HG02623 (cell line): ENCODE data around the gene PCBD2.
"Not testable (repeated sequence)": the region's sequence is repeated elsewhere in the genome, so short reads cannot be mapped to it uniquely, and the experiment has no call there.

Experiments
- ATAC-seq: cut with Tn5 transposase; IDR thresholded peaks from one replicate; pipeline ENCODE4 v1.9.1; 2021; ENCODE audit warnings: moderate library complexity; ENCODE audit not compliant: unreplicated experiment

The PCBD2 gene

DNA sequence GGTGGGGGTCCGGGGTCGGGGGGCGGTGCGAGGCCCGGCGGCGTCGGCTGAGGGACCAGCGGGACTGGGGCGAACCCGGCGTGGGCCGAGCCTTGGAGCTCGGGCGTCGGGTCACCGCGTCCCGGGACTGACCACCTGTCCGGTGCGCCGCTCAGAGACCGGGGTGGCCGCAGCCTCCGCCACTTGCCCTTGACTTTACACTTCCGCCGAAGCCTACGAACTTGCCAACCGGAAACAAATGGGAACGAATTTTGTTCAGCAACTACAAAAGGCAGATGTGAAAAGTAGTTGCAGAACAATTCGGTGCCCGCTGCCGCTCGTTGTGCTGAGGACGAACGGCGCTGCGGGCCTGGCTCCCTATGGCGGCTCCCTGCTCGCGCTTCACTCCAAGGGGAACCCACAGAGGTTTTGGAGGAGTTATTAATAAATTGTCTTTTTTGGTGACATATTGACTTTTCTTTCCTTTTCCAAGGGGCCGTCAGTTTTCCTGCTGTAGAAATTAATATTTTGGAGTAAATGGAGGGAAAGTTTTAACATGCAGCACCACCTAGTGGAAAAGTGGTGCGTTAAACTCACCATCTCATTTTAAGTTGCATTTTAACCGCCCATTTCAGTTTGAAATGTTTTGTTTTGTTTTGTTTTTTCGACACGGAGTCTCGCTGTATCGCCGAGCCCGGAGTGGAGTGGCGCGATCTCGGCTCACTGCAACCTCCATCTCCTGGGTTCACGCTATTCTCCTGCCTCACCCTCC, 490 bp downstream of the PCBD2 start:
- peak; percentile 22 for ATAC-seq

DNA sequence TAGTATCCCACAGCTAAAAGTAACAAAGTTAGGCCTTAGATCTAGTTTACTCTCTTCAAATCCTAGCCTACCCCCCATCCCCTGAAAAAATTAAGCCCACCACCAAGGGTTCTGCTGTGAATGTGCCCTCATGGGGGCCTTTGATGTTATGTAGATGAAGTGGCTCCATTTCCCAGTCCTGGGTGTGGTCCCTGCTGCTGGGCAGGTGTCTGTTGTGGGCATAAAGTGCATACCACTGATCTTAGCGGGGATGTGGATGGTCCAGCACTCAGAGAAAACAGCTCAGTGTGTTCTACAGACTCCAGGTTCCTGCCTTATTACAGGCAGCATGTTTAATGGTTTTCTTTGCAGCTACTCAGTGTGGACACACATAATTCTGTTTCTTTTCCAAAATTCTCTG, 1.9 kb downstream of the PCBD2 start:
- ATAC-seq, result no peak

DNA sequence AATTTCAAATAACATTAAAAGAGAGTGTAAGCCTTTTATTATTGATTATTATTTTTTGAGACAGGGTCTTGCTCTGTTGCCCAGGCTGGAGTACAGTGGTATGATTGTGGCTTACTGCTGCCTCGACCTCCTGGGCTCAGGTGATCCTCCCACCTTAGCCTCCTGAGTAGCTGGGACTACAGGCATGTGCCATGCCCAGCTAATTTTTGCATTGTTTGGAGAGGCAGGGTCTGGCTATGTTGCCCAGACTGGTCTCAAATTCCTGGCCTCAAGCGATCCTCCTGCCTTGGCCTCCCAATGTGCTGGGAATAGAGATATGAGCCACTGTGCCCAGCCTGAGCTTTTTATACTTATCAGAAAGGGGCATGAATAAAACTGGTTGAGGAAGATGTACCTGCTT, 5.8 kb downstream of the PCBD2 start:
- not testable (repeated sequence) for ATAC-seq

DNA sequence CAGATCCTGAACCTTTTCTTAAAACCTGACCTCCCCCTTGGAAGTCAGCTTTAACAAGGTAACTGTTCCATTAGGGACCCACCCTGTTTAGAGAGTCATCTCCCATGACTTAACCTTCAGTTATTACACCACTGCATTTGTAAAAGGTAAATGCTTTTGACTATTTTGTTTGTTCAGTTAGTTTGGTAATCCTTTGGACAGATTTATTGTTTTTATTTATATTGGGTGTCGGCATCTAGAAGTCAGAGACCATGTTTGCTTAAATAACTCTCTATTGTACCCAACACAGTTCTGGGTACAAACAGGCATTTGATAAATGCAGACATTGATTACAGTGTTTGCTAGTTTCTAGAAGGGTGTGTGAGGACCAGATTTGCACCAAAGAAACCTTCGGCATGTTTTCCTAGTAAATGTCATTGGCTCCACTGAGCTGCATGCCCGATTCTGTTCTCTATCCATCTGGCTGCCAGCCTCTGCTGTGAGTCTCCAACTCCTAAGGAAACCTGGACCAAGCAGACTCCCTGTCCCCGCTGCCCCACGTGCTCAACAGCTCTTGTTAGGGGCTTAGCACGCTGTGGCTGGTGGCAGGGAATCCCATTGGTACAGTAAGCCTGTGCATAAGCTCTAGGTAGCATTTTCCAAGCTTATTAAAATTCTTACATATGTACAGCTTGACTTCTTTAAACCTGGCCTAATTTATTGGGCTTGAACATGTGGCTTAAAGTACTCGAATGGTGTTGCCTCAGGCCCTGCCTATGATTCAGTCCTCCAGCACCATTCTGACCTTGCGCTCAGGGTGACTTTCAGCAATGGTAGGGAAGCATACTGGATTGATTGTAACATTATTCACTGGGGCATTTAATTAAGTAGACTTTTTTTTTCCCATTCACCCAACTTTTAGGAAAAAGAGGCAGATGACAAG, 6.6 kb downstream of the PCBD2 start:
- no peak for ATAC-seq

DNA sequence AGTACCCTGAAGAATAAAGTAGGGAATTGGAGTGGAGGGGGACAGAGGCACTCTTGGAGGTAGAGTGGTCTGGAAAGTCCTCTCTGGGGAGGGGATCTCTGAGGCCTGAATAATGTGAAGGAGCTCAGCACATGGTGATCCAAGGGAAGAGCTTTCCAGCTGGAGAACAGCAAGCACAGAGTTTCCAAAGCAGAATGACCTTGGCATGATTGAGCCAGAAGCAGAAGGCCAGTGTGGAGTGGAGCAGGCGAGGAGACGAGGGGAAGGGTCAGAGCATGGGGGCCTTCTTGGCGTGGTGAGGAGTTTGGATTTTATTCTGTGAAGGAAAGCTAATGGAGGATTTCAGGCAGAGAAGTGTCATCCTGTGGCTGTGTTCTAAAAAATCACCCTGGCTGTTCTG, 8.3 kb downstream of the PCBD2 start:
- ATAC-seq, result no peak

DNA sequence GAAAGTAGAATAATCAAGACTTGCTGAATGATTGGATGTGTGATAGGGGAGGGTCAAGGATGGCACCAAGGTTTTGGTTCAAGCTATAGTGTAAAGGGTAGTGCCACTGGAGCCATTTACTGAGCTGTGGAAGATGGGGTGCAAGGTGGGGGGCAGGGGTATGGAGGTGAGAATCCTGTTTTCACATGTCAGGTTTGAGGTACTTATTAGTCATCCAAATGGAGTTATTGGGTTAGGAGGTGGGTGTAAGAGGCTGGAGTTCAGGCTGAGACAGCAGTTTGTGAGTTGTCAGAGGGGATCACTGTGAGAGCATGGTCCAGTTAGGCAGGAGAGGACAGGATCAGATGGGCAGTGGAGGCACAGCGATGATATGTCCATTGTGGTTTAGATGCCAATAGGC, 8.9 kb downstream of the PCBD2 start:
- ATAC-seq, result no peak

DNA sequence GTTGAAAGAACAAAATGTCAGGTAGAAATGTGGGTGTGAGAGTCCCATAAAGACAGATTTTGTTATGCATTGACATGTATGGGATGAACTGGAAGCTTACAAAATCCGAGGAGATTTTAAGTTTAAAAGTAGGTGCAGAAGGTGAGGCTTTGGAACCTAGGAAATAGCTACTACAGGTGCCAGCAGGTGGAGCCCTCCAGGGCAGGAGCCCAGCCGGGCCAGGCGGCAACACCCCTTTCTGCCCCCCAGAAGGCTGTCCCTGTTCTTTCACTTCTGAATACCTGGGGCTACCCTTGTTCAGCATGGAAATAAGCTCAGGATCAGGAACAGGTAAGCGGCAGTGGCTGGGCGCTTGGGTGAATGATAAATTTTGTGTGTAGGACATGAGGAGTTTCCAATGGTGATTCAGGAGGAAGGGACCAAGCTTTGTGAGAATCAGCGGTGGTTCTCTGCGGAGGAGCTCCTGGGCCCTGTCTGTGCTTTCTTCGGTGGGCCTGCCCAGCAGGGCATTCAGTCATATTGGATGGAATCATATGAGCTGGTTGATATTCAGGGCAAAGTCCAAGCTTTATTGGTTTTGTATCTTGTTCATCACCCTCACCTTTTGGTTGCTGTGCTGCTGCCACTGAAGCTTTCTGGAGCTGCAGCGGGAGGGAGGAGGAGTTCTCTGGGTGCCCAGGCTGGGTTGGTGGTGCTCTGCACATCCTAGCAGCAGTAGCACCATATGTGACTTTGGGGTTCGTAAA, 12.3 kb downstream of the PCBD2 start:
- no peak for ATAC-seq

DNA sequence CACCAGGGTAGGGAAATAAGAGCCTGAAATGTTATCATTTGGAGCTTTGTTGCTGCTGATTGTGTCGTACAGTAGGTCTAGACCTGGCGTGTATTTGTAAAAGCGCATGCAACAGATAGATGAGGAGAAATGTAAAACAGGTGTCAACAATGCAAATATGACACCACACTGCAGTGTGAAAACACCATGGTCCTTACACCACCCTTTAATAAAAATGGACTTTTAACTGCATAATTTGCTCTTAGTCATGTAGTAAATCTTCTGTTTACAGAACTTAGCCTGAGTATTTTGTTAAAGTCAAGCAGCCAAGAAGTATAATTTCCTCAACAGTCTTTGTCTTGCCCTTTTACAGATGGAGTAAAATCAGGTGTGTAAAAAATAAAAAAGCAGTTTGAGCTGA, 13.9 kb downstream of the PCBD2 start:
- ATAC-seq, result no peak

DNA sequence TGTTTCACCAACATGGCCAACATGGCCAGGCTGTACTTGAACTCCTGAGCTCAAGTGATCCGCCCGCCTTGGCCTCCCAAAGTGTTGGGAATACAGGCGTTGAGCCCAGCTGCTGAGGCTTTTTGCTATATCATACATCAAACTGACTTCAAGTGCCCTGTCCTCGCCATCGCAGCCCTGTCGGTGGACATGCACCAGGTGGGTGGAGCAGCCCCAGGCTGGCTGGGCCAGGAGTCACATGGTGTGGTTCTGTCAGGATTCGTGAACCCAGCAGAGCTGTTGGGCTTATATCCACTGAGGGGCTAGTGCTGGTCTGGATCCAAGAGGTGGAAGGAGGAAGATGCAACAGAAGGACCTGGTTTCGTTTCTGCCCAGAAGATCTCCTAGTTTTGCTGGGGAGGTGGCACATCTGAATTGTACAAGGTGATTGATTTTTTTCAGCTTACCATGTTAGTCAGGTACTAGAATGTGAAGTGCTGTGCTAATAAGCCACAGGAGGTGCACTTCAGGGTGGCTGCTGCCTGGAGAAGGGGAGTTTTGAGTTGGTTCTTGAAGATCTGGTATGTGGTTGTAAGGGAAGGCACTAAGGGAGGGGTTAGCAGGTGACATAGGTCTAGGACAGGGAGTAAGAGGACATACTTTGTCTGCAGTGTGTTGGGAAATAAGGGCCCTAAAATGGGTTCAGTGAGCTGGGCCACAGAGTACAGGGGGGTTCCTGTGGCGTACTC, 16.1 kb downstream of the PCBD2 start:
- ATAC-seq, result no peak

DNA sequence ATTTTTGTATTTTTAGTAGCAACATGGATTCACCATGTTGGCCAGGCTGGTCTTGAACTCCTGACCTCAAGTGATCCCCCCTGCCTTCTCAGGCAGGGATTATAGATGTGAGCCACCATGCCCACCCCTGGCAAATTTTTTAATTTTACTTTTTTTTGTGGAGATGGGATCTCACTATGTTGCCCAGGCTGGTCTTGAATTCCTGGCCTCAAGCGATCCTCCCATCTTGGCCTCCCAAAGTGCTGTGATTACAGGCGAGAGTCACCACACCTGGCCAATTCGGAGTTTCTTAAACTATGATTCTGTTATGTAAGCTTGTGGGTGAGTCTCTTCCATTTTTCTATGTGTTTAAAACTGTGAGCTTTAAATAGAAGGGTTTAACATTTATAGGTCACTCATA, 27.6 kb downstream of the PCBD2 start:
- ATAC-seq, result no peak

DNA sequence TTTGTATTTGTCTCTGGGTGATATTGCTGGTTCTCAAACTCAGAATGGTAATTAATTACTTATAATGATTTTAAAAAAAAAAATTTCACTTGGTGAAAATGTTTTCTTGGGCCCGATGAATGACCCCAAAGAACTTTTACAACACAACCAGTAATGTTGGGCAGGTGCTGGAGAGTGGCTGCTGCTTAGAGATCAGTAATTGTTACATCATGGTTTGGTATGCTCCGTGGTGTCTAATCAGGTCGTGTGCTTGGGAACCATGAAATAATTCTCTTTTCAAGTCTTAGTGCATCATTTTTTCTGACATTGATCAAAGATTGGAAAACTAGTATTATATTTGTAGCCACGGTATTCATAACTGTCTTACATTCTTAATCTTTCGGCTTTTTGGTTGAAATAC, 29.3 kb downstream of the PCBD2 start:
- no peak for ATAC-seq

DNA sequence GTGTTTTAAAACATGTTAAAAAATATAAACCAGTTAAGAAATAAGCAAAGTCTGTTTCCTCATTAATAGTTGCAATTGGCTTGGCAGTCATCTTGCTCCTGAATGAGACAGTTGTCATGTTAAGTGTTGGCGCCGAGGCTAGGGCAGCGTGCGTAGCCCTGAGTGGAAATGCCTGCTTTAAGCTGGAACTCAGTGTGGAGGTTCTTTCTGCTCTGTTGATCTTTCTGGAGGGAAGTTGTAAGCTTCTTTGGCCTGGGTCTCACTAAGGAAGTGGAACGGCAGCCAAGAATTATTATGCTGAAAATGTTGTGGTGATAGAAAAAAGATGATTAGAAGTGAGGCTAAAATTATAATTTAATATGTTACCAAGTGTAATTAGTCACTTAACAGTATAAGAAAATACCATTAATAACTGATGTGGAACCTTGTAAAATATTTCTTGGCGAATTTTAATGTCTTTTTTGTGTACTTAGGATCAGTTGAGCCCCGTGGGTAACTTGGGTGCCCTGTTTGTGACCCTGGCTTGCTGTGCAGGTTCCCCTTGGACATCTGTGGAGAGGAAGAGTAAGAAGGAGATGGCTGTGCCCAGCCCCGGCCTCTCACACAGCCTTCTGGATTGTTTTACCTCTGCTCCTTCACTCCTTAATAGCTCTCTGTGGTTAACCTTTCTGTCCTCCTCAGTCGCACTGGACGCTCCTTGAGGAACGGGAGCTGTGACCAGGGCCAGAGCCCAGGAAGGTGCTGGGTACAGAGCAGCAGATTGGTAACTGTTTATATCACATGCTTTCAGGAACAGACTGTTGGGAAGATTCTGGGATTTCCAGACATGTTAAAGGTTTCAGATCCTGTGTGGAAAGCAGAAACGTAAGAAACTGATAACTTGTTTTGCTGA, 31.0 kb downstream of the PCBD2 start:
- no peak for ATAC-seq

DNA sequence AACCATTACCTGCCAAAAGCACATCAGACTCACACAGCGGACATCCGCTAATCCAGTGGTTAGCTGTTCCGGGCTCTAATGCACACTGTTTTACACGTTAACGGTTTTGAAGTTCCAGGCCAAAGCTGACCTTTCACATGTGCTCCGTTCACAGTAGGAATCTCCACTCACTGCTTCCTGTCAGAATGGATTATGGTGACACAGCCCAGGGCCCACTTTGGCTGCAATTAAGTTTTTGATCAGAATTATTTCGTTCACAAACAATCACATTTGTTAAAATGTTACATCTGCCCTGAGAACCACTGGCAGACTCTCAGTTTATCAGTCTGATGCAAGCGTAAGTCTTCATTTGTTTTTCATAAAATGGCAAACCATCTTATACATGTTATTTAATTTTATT, 32.6 kb downstream of the PCBD2 start:
- ATAC-seq, result no peak

DNA sequence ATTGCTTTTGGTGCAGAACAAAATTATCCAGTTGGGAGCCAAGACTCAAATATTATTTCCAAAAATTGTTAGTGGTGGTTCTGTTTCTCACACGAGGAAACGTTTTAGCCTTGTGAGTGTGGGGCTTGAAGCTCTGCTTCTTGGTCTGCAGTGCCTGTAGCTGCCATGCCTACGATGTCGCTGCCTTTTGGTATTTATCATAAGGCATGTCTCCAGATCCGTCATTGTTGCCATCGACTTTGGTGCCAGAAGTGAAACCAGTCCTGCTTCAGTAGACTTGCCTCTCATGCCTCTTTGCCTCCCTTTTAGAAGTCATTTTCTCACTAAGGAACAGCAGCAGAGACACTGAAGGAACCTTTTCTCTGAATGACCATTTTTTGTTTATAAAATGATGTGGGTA, 33.1 kb downstream of the PCBD2 start:
- no peak for ATAC-seq

DNA sequence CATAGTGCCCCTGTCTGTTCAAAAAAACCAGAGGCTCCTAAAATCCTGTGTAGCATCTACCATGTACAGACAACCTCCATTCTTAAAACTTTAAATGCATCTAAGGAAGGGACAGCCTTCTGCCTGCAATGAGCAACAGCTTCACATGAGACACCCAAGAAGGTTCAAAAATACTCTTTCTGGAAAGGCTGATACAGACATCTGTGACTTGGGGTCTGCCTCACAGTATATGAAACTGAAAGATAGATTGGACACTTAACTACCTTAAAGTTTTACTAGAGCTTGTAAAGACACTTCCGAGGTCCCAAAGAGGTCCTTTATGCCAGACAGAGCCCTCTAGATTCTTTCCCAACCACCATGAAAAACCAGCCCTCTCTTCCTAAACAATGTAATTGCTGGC, 34.6 kb downstream of the PCBD2 start:
- no peak for ATAC-seq

DNA sequence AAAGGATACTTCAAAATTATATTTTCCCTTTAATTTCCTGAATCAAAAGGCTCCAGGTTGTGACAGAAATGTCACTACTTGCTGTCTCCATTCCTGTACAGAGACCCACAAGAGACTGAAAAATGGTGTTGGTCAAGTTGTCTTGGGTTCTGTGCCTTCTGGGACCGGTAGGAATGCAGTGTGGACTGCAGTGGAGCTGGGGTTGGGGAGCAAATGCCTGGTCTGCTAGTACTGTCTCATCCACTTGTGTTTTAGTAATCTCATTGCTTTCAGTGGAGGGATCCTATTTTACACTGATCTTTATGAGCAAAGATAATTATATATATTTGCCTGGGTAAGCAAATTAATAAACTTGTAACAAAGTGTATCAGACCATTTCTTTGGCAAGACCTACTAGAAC, 38.6 kb downstream of the PCBD2 start:
- ATAC-seq, result no peak

DNA sequence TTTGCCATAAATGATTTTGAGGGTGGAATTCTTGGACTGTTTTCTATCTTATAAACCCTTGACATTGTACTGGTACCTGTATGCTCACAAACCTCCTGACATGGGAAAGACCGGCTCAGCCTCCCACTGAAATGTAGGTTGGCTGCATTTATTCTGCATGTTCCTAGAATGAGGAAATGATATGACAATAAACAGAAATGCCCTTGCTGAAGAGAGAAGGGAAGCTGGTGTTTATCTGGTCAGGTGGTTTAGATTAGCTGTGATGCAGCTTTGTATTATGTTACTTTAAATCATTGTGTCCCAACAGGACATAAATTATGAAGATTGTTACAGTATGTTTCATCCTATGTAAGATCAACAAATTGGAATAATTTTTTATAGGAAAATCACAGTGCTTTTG, 39.7 kb downstream of the PCBD2 start:
- no peak for ATAC-seq

DNA sequence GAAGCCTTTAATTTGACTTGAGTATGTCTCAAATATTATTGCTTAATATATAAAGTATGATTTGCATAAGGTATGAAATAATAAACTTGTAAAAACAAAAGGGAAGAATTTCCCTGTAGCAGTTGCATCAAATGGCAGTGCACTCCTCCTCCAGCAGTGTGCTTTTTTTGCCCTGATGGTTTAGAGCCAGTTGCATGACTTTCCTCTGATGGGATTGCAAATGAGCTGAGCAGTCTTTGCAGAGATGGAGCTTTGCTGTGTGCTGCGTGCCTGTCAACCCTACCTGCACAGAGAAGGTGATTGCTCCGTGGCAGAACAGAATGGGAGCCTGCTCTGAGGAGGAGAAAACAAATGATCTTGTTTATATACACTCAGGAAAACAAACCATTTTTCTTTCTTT, 40.1 kb downstream of the PCBD2 start:
- ATAC-seq, result no peak

DNA sequence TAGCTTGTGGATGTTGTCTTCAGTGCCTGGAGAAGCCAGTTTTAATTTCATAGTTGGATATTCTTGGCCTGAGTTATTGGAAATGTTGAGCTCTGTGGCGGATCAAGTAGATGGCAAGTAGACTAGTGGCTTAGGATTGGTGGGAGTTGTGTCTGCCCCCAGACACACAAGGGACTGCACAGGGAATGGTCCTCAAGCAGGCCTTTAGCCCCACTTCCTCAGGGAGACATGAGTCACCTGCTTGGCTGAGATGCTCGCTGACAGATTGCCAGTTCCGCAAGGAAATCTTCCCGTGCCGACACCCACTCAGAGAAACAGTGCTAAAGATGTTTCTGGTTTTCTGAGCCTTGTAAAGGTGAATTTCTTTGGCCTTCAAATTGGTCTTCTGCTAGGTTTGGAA, 44.0 kb downstream of the PCBD2 start:
- ATAC-seq, result no peak

DNA sequence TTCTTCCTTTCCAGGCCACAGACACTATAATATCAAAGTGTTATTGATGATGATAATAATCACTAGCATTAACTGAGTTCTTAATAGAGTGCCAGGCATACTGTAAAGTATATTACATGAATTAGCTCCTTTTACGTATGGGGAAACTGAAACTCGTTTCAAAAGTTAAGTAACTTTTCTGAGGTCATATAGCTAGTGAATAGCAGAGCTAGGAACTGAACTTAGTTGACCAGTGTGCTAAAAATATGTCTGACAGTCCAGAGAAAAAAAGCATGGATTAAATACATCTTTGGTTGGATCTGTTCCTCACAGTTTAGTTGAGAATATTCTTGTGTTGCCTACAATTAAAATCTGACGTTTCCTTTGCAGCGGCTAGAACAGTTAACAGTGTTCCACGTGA, 44.4 kb downstream of the PCBD2 start:
- no peak for ATAC-seq
